Germinal center (tissue), 1 donor: ENCODE results near the gene CCL17.
"Not testable (repeated sequence)": the region's sequence is repeated elsewhere in the genome, so short reads cannot be mapped to it uniquely, and the experiment has no call there.

Experiments
- DNase-seq: peaks from one replicate; pipeline ENCODE4 v3.0.0; 2012; ENCODE audit warnings: mixed read lengths, low spot score

Gene CCL17

GRCh38 chr16:57396786-57397185 is 7.8 kb upstream of the CCL17 start:
- no peak for DNase-seq

DNA sequence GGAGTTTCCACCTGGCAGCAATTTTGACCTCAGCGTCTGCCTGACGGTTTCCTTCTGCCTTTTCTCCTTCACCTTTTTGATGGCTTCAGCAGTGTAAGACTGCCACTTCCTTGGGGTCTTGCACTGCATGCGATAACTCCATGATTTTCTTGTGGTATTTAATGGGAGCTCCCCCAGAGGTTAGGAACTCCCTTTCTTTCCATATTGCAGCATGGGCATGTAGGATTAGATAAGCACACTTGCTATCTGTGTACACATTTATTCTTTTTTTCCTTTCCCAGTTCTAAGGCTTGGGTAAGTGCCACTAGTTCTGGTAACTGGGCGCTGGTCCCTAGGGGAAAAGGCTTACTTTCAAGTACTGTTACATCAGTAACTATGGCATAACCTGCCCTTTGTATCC is 7.1 kb upstream of the CCL17 start:
- not testable (repeated sequence) for DNase-seq

DNA sequence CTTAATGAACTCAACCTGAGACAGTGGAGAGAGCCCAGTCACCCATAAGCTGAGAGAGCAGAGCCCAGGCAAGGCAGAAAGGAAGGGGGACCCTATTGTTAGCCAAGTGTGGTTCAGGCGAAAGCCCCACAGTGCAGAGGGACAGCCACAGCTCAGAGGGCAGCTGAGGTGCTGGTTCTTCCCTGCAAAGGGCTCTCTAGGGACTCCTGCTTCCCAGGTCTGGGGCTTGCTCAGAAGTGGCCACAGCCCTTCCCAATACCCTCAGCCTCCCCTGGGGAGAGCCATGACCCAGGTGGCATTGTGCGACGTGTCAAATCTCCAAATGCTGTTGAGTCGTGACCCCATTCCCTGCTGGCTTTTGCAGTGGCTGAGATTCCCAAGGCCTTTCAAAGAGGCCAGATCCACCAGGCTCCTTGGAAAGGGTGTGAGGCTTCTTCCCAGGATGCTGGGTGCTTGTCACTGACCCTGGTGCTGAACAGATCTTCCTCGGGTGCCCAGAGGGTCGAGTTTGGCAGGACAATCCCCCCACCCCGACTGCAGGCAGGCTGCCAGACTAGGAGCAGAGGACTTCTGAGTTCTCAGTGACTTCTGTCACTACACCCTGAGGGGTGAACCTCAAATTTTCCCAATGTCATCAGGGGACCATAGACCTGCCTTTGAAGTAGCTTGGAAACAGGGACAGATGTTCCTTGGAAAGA is 2.5 kb upstream of the CCL17 start:
- DNase-seq, result no peak

DNA sequence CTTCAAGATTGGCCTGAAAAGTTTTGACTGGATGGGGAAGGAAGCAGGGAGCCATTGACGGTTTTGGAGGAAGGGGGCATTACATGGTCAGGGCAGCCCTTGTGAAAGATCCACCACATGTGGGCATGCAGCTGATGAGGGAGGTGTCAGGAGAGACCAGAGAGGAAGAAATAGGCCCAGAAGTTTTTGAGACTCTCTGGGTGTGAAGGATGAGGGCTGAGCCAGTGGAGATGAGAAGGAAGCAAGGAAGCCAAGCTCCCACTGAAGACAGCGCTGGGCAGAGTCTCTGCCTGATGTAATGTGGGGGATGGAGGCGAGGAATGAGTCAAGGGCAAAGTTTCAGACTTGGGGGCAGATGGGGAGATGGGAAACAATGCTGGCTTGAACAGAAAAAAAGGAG is 530 bp downstream of the CCL17 start:
- no peak for DNase-seq

DNA sequence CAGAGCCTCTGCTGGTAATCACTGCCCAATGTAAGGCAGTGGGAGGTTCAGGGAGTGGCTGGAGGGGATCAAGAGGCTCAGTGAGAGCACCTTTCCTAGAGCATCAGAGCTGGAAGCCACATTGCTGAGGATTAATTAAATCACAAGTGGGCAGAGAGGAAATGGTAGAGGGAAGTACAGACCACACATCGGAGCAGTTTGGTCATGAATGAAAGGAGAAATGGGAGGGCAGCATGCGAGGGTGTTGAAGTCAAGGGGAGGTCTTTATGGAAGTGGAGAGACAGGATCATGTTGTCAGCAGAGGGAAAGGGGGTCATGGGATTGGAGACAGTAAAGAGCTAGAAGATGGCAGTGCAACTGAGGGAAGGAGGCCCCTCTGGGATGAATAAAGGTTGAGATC is 2.3 kb downstream of the CCL17 start:
- DNase-seq, result no peak

- no peak for DNase-seq
Observed at GRCh38 chr16:57407521-57408353, 3.2 kb downstream of the CCL17 start.

- no peak for DNase-seq
Observed at GRCh38 chr16:57409065-57409464, 4.5 kb downstream of the CCL17 start.

DNA sequence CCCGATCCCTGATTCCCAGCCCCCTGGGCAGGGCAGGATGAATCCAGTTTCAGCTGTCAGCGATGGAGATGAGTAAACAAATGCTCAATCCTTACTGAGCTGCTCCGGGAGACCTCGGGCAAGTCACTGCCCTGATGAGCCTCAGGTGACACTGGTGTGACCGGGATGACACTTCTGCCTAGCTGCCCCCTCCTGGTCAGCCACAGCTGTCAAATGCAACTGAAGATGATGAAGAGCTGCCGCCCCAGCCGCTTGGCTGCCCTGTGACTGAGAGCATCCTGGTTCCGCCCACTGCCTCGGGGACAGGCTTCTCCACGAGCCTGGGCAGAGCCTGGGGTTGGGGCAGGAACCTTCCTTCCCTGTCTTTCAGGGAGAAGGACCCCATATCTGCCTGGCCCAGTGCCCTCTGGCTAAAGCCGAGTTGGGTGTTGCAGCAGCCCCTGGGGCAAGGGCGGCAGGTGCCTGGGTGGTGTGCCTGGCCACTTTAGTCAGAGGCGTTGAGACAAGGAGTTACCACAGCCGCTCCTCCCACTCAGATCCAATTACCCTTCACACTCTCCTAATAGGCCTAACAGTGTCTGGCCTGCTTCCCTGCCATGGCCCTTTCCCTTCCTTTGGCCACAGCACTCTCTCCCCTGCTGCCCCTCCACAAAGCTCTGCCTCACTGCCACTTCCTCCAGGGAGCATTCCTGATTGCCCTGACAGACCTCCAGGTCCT is 5.5 kb downstream of the CCL17 start:
- DNase-seq, result no peak

- DNase-seq, result no peak
Observed at GRCh38 chr16:57411362-57411976, 6.9 kb downstream of the CCL17 start.

DNA sequence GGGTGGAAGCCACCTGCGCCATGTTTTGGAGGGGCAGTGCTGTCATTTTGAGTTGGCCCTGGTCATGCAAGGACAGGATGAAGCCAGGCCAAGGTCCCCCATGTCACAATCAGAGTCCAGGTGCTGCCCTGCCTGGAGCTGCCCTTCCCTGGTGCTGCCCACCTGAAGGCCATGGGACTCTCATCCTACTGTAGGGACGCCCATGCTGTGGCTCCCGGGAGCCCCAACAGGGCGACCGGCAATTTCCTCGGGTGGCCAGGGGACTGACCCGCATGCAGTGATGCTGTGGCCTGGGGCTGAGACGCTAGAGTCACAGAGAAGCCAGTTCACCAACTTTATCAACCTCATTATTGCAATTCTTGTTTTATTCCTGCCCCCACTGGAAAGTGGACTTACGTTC is 8.0 kb downstream of the CCL17 start:
- no peak for DNase-seq

- peak; percentile 83 for DNase-seq
Observed at GRCh38 chr16:57413301-57413730, 8.7 kb downstream of the CCL17 start.

GRCh38 chr16:57413733-57414132 is 9.2 kb downstream of the CCL17 start:
- no peak for DNase-seq

DNA sequence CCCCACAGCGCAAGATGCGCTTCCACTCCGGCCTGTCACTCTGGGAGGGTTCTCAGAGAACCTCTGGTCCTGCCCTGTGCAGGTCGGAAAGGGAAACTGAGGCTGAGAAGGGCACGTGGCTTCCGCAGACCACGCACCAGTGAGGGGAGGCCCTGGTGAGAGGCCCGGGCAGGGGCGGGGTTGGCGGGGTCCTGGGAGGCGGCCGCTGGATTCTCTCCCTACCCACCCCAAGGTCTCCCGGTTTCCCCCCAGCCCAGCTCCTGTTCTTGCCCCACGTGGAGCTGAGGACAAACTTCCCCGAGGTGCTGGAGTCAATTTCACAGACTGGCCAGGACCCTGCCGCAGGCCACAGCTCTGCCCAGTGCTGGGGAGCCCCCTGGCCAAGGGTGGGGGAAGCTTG is 11.5 kb downstream of the CCL17 start:
- no peak for DNase-seq

- DNase-seq, result no peak
Observed at GRCh38 chr16:57419506-57419905, 14.9 kb downstream of the CCL17 start.

GRCh38 chr16:57422026-57422944 is 17.7 kb downstream of the CCL17 start:
- no peak for DNase-seq

- DNase-seq, result no peak
Observed at GRCh38 chr16:57423152-57423551, 18.6 kb downstream of the CCL17 start.

GRCh38 chr16:57424583-57424982 is 20.0 kb downstream of the CCL17 start:
- no peak for DNase-seq

DNA sequence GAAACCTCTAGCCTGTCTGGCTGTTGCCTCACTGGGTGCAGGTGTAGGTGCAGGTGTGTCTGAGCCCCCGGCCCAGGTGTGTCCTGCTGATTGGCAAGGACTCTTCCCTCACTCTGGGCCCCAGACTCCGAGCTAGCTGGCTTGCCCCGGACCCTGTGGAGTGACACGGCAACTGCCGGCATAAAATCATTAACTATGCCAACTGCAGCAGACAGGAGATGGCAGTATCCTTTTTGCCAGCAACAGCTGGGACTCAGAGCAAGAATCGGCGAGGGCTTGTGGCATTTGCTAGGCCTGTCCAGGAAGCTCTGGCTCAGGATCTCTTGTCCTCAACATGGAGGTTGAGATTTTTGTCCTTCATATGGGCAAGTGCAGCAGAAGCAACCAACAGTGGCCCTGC is 21.8 kb downstream of the CCL17 start:
- DNase-seq, result no peak

DNA sequence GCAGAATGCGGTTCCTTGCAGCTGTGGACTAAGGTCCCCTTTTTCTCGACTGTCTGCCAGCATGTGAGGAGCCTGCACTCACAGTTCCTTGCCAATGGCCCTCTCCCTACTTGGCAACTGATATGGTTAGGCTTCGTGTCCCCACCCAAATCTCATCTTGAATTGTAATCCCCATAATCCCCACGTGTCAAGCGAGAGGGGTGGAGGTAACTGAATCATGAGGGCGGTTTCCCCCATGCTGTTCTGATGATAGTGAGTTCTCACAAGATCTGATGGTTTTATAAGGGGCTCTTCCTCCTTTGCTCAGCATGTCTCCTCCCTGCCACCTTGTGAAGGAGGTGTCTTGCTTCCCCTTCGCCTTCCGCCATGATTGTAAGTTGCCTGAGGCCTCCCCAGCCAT is 22.7 kb downstream of the CCL17 start:
- no peak for DNase-seq

GRCh38 chr16:57427824-57428223 is 23.3 kb downstream of the CCL17 start:
- no peak for DNase-seq

DNA sequence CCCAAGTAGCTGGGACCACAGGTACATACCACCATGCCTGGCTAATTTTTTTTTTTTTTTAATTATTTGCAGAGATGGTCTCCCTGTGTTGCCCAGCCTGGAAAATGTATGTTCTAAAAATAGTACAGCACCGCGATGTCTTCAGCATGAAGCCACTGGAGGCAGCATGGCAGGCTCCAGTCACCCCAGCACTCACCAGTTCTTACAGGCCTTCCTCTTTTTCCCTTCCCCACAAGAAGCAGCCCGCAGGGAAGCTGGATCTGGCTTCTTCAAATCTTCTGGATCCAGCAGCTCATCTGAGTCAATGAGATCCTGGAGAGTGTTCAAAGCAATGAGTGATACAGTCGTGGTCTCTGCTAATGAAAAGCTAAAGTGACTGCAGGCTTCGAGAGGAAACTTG is 26.4 kb downstream of the CCL17 start:
- DNase-seq, result no peak
